Gastrocnemius medialis (tissue), 4 donors: ENCODE measurements around the gene BTF3L4. TPM values are rescaled to one million over a fixed set of nuclear protein-coding genes. Genes with fewer than 3 reads are reported as not detected.

Experiments used
- ATAC-seq, 2 donors: fragments of 150-250 bp; one replicate each; pipeline ENCODE4 v1.9.1; 2016
- DNase-seq, 2 donors: peaks; one replicate each; pipeline ENCODE4 v3.0.0-alpha.2; 2019
- H3K27ac ChIP-seq, 4 donors: fragments of 200-600 bp; sonication (generic); 1 replicate in 1 of 4; 2 replicates in 3 of 4; pipeline ENCODE4 v1.5.1; 2016 to 2018; ENCODE audit warnings: mild to moderate bottlenecking in 2 of 4, moderate library complexity in 1 of 4
- H3K27me3 ChIP-seq, 3 donors: fragments of 200-600 bp; sonication (generic) in 2 of 3; 1 replicate in 1 of 3; 2 replicates in 2 of 3; pipeline versions ENCODE4 v1.5.1 to v1.6.0; 2016 to 2019; ENCODE audit warnings: mild to moderate bottlenecking in 1 of 3, moderate library complexity in 1 of 3
- H3K36me3 ChIP-seq, 2 donors: fragments of 200-600 bp; sonication (generic) in 1 of 2; one replicate each; pipeline ENCODE4 v1.5.1; 2017 to 2018
- H3K4me1 ChIP-seq, 2 donors: fragments of 200-600 bp; sonication (generic) in 1 of 2; one replicate each; pipeline ENCODE4 v1.5.1; 2016 to 2017; ENCODE audit warnings: mild to moderate bottlenecking in 2 of 2
- H3K4me3 ChIP-seq, 4 donors: fragments of 200-600 bp; sonication (generic) in 3 of 4; 1 replicate in 1 of 4; 2 replicates in 3 of 4; pipeline ENCODE4 v1.5.1; 2016 to 2019; ENCODE audit warnings: mild to moderate bottlenecking in 2 of 4
- H3K9me3 ChIP-seq, 3 donors: fragments of 200-600 bp; sonication (generic) in 2 of 3; 1 replicate in 1 of 3; 2 replicates in 2 of 3; pipeline ENCODE4 v1.5.1; 2016 to 2019
- CTCF ChIP-seq, 5 experiments: fragments of 450-650 bp in 3 of 5; fragments of 200-600 bp in 2 of 5; sonication (generic) in 2 of 5; IDR thresholded peaks in 4 of 5; conservative IDR thresholded peaks in 1 of 5; 1 replicate in 4 of 5; 2 replicates in 1 of 5; pipeline ENCODE4 v1.5.1; 2016 to 2019; ENCODE audit warnings: antibody characterized with exemption in 5 of 5, mild to moderate bottlenecking in 3 of 5, moderate library complexity in 3 of 5
- POLR2A ChIP-seq, 2 donors: fragments of 450-650 bp; IDR thresholded peaks; one replicate each; pipeline ENCODE4 v1.6.1; 2017; ENCODE audit warnings: antibody characterized with exemption in 2 of 2, mild to moderate bottlenecking in 2 of 2, moderate library complexity in 2 of 2
- in situ Hi-C, 4 donors: fragments of 200-750 bp; cut with MboI; loops; one replicate each; pipeline versions ENCODE4 v1.15.0 to v1.8.0; 2017; ENCODE audit warnings: low sequenced_read_pairs in 4 of 4
- intact Hi-C: fragments of 100-400 bp; cut with DNase I; formaldehyde crosslinking; loops from one replicate; pipeline ENCODE4 v1.15.1; 2023; ENCODE audit warnings: low total_unique reads
- total RNA-seq, 4 donors: library from RNA; depleted of rRNA; stranded (reverse); fragments of >200 nt; gene quantifications; one replicate each; pipeline versions ENCODE4 v1.1.0 to v1.2.3, GENCODE V29; 2016

Gene BTF3L4
- total RNA-seq, 4 donors from 2014 or later = 68.4 to 92.9 (median 72.4) TPM

DNA sequence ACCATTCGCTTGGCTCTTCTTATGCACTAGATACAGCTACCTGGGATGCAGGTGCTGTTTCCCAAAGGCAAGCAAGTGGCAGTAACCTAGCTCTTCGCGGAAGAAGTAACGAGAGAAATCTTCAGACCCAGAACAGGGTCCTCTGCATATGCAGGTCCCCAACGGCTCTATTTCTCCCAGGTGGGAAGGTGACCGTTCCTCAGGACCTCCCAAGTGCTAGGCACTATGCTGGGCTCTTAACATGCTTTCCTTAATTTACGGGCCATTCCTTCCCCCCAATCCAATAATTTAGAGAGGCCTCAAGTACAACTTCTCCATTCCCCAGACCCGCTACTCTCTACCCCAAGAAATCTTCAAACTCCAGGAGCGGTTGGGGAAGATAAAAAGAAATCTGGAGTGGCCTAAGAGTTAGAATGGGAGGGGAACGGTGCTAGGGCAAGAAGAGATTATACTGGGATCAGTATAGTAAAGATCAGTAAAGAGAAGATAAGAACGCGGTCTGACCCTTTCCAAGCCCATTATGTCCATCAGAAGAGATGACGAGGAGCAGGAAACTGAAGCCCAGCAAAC is 1.5 kb upstream of the BTF3L4 start:
- Histone ChIP-seq H3K27ac (peak overlapping the region; percentile 92 to 98 (median 96)), H3K4me1 (peaks cover 35 to 36% of the 10 kb centered on the region in 2 donors), H3K36me3 (peaks cover 0 to 15% of the 10 kb centered on the region in 2 donors), H3K27me3 (no peaks in the 10 kb centered on the region), H3K4me3 (peak overlapping the region; percentile 75 to 87 (median 86)), H3K9me3 (no peaks in the 10 kb centered on the region)
- TF ChIP-seq POLR2A (IDR thresholded peaks at IDR 0.05) = no peak
- no peak for TF ChIP-seq CTCF (IDR thresholded peaks at IDR 0.05 in 4 of 5, conservative IDR thresholded peaks at IDR 0.05 in 1 of 5)
- peak in 1 of 2 donors; percentile 1 for ATAC-seq
- no peak for DNase-seq
- in situ Hi-C loops = no loop called here
- intact Hi-C loops = loop anchor here (1.0 to 5.0 kb wide), 5 partner anchors 21 to 1893 kb away; partner anchors contain the start of genes IFT25, KTI12, LRRC42 and RNF11

- H3K9me3 ChIP-seq = no peaks in the 10 kb centered on the region
- peak within 1 kb of the TSS; percentile 92 to 98 (median 96) for H3K27ac ChIP-seq
- peaks cover 0 to 15% of the 10 kb centered on the region in 2 donors for H3K36me3 ChIP-seq
- peak; percentile 77 to 82 for DNase-seq
- H3K4me1 ChIP-seq = peaks cover 38 to 39% of the 10 kb centered on the region in 2 donors
- H3K4me3 ChIP-seq = peak within 1 kb of the TSS; percentile 75 to 87 (median 86)
- intact Hi-C loops (loop anchor here (1.0 to 5.0 kb wide), 5 partner anchors 22 to 1892 kb away; partner anchors contain the start of genes IFT25, KTI12, LRRC42 and RNF11), in situ Hi-C loops (no loop called here)
- no peaks in the 10 kb centered on the region for H3K27me3 ChIP-seq
- peak; percentile 80 to 83 for ATAC-seq
- TF ChIP-seq POLR2A (IDR thresholded peaks at IDR 0.05) (peak; percentile 70 to 72), CTCF (IDR thresholded peaks at IDR 0.05 in 4 of 5, conservative IDR thresholded peaks at IDR 0.05 in 1 of 5) (no peak)
Measured at GRCh38 chr1:52055066-52055865, 829 bp upstream of the BTF3L4 start, which contains the start of gene TXNDC12. TXNDC12 (minus strand) TSS chr1:52055191; CDS start chr1:52055096, 95 bp downstream.

DNA sequence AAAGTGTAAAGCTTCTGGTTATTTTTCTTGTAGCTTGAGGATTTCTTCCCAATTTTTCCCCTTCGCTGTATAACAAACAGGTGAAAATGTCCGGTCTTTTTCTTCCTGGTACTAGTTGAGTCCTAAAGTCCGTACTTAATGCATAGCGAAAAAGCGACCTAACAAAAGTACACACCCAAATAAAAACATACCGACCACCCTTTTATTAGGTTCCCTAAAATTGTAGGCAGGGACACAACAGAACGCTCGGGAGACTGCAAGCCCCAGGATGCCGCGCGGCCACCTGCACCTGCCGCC is 281 bp upstream of the BTF3L4 start:
- Histone ChIP-seq H3K27ac (peak overlapping the region; percentile 92 to 98 (median 96)), H3K36me3 (peaks cover 0 to 21% of the 10 kb centered on the region in 2 donors), H3K9me3 (no peaks in the 10 kb centered on the region), H3K27me3 (no peaks in the 10 kb centered on the region), H3K4me1 (peaks cover 38 to 39% of the 10 kb centered on the region in 2 donors), H3K4me3 (peak overlapping the region; percentile 75 to 87 (median 86))
- DNase-seq (no peak), ATAC-seq (no peak)
- TF ChIP-seq CTCF (IDR thresholded peaks at IDR 0.05 in 4 of 5, conservative IDR thresholded peaks at IDR 0.05 in 1 of 5) = no peak
- no peak for TF ChIP-seq POLR2A (IDR thresholded peaks at IDR 0.05)
- intact Hi-C loops (loop anchor here (1.0 to 5.0 kb wide), 6 partner anchors 23 to 1891 kb away; partner anchors contain the start of genes IFT25, KTI12, LRRC42 and NRDC), in situ Hi-C loops (no loop called here)

GRCh38 chr1:52056937-52057231 is 789 bp downstream of the BTF3L4 start:
- Histone ChIP-seq H3K27me3 (no peaks in the 10 kb centered on the region), H3K36me3 (peaks cover 0 to 30% of the 10 kb centered on the region in 2 donors), H3K27ac (peak overlapping the region; percentile 92 to 98 (median 96)), H3K4me3 (peak overlapping the region; percentile 75 to 87 (median 86)), H3K9me3 (no peaks in the 10 kb centered on the region), H3K4me1 (peaks cover 38 to 39% of the 10 kb centered on the region in 2 donors)
- DNase-seq = no peak
- intact Hi-C loops = loop anchor here (2.0 to 5.0 kb wide), 3 partner anchors 85 to 1890 kb away; partner anchors contain the start of genes IFT25, LRRC42, NRDC and ZFYVE9
- in situ Hi-C loops = no loop called here
- ATAC-seq = no peak
- TF ChIP-seq POLR2A (IDR thresholded peaks at IDR 0.05) (no peak), CTCF (IDR thresholded peaks at IDR 0.05 in 4 of 5, conservative IDR thresholded peaks at IDR 0.05 in 1 of 5) (no peak)
